VCaP (cell line): ENCODE data around the gene P3H2.

Experiments
- H3K27ac ChIP-seq: fragments of 450-650 bp; 2 replicates; pipeline ENCODE4 v1.5.1; 2017
- CTCF ChIP-seq: fragments of 450-650 bp; conservative IDR thresholded peaks from 2 replicates; pipeline ENCODE4 v1.5.1; 2017; ENCODE audit warnings: mild to moderate bottlenecking, moderate library complexity

Gene P3H2

DNA sequence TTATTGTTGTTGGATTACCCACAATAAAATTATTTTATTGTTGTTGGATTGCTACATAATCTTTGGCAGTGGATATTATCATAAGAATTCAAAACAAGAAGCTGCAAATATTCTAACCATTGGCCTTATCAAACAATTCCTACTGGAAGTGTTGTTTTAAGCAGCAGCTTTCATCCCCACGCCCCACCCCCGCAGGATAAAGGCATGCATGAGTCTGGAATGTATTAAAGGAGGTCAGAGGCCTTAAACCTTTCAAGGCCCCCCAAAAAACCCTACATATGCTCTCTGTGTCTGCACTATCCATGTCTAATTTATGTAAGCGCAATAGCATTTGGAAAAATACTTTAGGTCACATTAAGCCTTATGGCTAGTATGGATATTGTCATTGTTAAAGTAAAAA is 23.1 kb downstream of the P3H2 start:
- H3K27ac ChIP-seq, result no peak overlapping the region
- no peak for TF ChIP-seq CTCF

DNA sequence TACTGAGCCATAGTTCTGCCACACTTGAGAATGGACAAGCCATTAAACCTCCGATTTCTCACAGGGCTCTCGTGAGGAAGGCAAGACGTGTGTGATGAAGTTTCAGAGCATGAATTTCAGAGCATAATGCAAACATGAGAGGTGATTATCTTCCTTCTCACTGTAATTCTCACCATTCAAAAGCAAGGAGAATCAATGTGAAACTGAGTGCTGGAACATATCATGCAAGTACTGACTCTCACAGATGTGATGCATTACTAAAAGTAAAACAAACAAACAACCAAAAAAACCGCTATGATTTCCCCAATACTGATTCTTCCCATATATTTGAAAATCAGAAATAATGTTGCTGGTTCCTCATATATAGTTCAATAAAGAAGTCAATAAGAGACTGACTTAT is 23.7 kb downstream of the P3H2 start:
- no peak overlapping the region for H3K27ac ChIP-seq
- no peak for TF ChIP-seq CTCF

- no peak for TF ChIP-seq CTCF
- no peak overlapping the region for H3K27ac ChIP-seq
Observed at GRCh38 chr3:190096345-190096744, 24.4 kb downstream of the P3H2 start.

DNA sequence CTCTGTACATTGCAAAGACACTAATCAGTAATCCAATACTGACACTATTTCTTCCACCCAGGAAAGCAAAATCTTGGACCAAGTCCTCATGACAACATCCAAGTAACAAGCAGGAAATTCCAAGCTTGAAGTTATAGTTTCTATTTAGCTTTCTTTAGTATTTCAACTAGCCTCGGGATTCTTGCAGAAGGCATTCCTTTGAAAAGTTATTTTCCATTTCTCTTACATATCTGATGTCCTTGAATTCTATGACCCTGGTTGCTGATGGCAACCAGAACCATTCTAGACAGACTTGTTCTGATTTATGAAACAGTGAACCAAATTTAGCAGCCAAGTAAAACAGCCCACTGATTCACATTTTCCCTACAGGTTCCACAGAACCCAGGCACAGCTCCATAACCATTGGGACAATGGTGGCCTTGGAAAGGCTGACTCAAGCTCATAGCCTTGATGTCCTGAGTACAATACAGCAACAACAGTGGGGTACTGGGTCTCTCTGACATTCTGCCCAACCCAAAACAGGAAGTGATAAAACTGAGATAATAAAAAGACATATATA is 26.5 kb downstream of the P3H2 start:
- TF ChIP-seq CTCF, result no peak

DNA sequence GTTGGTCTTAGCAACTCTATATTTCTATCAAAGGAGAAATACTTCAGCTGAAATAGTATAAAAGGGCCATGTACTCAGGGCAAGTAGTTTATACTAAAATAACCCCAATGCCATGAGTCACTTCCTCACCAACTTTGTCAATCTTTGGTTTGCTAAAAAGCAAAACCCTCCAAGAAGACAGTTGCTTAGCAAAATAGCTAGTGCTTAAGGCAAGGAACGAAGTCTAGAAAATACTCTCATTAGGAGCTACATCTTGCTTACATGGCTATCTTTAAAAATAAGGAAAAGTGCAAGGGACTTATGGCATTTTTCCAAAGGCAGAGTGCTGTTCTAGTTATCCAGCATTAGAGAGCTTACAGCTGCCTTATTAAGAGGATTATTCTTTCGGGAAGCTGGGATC is 28.4 kb downstream of the P3H2 start:
- no peak for TF ChIP-seq CTCF
- H3K27ac ChIP-seq, result no peak overlapping the region

More for the DNA sequence above, 26.5 kb downstream of the P3H2 start:
- no peak overlapping the region for H3K27ac ChIP-seq

GRCh38 chr3:190089711-190090110 is 31.0 kb downstream of the P3H2 start:
- TF ChIP-seq CTCF, result no peak
- no peak overlapping the region for H3K27ac ChIP-seq

DNA sequence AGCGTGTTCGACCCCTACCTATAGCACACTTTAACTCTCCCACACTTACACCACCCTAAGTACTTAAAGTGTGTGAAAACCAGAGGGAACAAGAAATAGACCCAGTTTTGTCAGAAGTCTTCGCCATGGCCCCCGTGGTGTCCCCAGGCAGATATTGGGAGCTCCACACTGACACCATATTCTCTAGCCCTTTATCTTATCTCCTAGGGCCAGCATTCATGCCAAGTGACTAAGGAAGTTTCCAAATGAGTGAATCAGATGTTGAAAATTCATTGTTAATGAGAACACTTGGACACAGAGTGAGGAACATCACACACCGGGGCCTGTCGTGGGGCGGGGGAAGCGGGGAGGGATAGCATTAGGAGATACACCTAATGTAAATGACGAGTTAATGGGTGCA is 31.8 kb downstream of the P3H2 start:
- no peak for TF ChIP-seq CTCF
- no peak overlapping the region for H3K27ac ChIP-seq
